Ovary (tissue), 10 donors: Measurements from ENCODE around the gene CEACAM16. TPM values are rescaled to one million over a fixed set of nuclear protein-coding genes. Genes with fewer than 3 reads are reported as not detected.

ENCODE experiments used
- DNase-seq, 5 donors: peaks; one replicate each; pipeline ENCODE4 v3.0.0-alpha.2; 2019 to 2020
- H3K27ac ChIP-seq, 2 donors: fragments of 200-600 bp; one replicate each; pipeline versions ENCODE4 v1.5.1 to v1.8.0; 2019 to 2022
- H3K27me3 ChIP-seq: fragments of 200-600 bp; one replicate; pipeline ENCODE4 v1.8.0; 2022
- H3K36me3 ChIP-seq: fragments of 200-600 bp; sonication (generic); one replicate; pipeline ENCODE4 v1.5.1; 2019
- H3K4me1 ChIP-seq: one replicate; pipeline ENCODE4 v1.8.1; 2013; ENCODE audit warnings: mild to moderate bottlenecking, moderate library complexity; ENCODE audit not compliant: insufficient read depth
- H3K4me3 ChIP-seq: fragments of 200-600 bp; sonication (generic); one replicate; pipeline ENCODE4 v1.5.1; 2017
- H3K9me3 ChIP-seq, 2 donors: fragments of 200-600 bp in 1 of 2; sonication (generic) in 1 of 2; one replicate each; pipeline versions ENCODE4 v1.5.1 to v1.8.1; 2013 to 2019; ENCODE audit warnings: mild to moderate bottlenecking in 1 of 2, moderate library complexity in 1 of 2
- EP300 ChIP-seq: sonication (generic); formaldehyde crosslinking; IDR thresholded peaks from one replicate; pipeline ENCODE4 v1.6.1; 2017; ENCODE audit warnings: antibody characterized with exemption
- POLR2A ChIP-seq: fragments of 450-650 bp; IDR thresholded peaks from one replicate; pipeline ENCODE4 v1.6.1; 2017; ENCODE audit warnings: antibody characterized with exemption, mild to moderate bottlenecking, moderate library complexity
- WGBS, 3 donors: extraction: QIAGEN DNeasy Blood & Tissue Kit in 1 of 3; methylation state at CpG; one replicate each; pipeline versions ENCODE4 v1.1.5 to v1.1.7; 2013 to 2017; 5-methylcytosine and 5-hydroxymethylcytosine counted together
- intact Hi-C, 4 donors: fragments of 100-400 bp; cut with DNase I; formaldehyde crosslinking; loops; one replicate each; pipeline versions ENCODE4 v1.11.0 to v1.15.1; 2022 to 2023
- long read RNA-seq, 3 donors: library from polyadenylated mRNA in 2 of 3; unstranded in 2 of 3; transcript quantifications; one replicate each; pipeline ENCODE4 v2.0.0 and lab custom pipeline, GENCODE V29; 2021 to 2026
- polyA plus RNA-seq, 2 donors: library from polyadenylated mRNA; stranded (reverse); fragments of 200-250 nt in 1 of 2; fragments of 350-450 nt in 1 of 2; fragmentation: Illumina TruSeq in 1 of 2; extraction: RNeasy Lipid Tissue Mini Kit (QIAGEN cat#74804) in 1 of 2; gene quantifications; one replicate each; pipeline ENCODE4 v1.2.3, GENCODE V29; 2013 to 2014
- total RNA-seq, 7 donors: library from RNA; depleted of rRNA in 2 of 7; stranded (reverse); fragments of >200 nt in 2 of 7; fragmentation: NEBNext Ultra II Directional in 3 of 7; extraction: Animal tissue kit (Norgen Biotek cat#: 25700) in 3 of 7; gene quantifications; one replicate each; pipeline versions ENCODE4 v1.1.0 to v1.2.4, GENCODE V29; 2016 to 2023
- TF ChIP-seq, protein P1 (sequence below), 3 donors: fragments of 450-650 bp in 2 of 3; fragments of 200-600 bp in 1 of 3; IDR thresholded peaks; one replicate each; pipeline versions ENCODE4 v1.5.1 to v1.8.0; 2016 to 2022; ENCODE audit warnings: antibody characterized with exemption in 3 of 3, mild to moderate bottlenecking in 1 of 3
- donor health status: DM: no; HTN: no; CAD: no; lungs with moderate emphysema.
- donor health status: DM: no; HTN: no; CAD: no.
- donor health status: Bipolar disorder and iron deficiency.
- donor health status: DM: yes; HTN: yes; CAD: no.
- donor health status: DM: no; HTN: no; CAD: no.
- donor health status: DM: yes; HTN: yes; CAD: no.

CEACAM16 gene
- total RNA-seq: not detected
- polyA plus RNA-seq: not detected
- long read RNA-seq, donor 1: 0 reads
- long read RNA-seq, donor 2: 0 reads
- long read RNA-seq, donor 3: 0 reads

GRCh38 chr19:44698492-44699201 is at the start of gene CEACAM16:
CEACAM16 (plus strand) TSS chr19:44699151; CDS start chr19:44701457, 2,306 bp downstream.
- no peaks in the 10 kb centered on the region for H3K36me3 ChIP-seq
- no peaks in the 10 kb centered on the region for H3K27me3 ChIP-seq
- no peaks in the 10 kb centered on the region for H3K4me1 ChIP-seq
- WGBS, 3 donors: 82 to 86% (median 83%) methylated on average over 13 of the region's 13 CpGs
- TF ChIP-seq, protein P1, sequence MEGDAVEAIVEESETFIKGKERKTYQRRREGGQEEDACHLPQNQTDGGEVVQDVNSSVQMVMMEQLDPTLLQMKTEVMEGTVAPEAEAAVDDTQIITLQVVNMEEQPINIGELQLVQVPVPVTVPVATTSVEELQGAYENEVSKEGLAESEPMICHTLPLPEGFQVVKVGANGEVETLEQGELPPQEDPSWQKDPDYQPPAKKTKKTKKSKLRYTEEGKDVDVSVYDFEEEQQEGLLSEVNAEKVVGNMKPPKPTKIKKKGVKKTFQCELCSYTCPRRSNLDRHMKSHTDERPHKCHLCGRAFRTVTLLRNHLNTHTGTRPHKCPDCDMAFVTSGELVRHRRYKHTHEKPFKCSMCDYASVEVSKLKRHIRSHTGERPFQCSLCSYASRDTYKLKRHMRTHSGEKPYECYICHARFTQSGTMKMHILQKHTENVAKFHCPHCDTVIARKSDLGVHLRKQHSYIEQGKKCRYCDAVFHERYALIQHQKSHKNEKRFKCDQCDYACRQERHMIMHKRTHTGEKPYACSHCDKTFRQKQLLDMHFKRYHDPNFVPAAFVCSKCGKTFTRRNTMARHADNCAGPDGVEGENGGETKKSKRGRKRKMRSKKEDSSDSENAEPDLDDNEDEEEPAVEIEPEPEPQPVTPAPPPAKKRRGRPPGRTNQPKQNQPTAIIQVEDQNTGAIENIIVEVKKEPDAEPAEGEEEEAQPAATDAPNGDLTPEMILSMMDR (IDR thresholded peaks at IDR 0.05): no peak
- TF ChIP-seq EP300: no peak
- H3K27ac ChIP-seq: no peak within 1 kb of the TSS
- DNase-seq: no peak
- H3K9me3 ChIP-seq: no peaks in the 10 kb centered on the region
- H3K4me3 ChIP-seq: no peak within 1 kb of the TSS
- intact Hi-C loops: no loop called here

DNA sequence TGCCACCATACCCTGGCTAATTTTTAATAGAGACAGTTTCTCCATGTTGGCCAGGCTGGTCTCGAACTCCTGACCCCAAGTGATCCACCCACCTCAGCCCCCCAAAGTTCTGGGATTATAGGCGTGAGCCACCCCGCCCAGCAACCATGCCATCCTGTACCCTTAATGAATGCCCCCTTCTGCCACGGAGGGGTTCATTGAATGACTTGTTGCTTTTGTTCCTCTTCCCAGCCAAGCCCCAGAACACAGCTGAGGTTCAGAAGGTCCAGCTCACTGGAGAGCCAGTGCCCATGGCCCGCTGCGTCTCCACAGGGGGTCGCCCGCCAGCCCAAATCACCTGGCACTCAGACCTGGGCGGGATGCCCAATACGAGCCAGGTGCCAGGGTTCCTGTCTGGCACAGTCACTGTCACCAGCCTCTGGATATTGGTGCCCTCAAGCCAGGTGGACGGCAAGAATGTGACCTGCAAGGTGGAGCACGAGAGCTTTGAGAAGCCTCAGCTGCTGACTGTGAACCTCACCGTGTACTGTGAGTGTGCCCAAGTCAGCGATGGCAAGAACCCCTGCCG is 49.3 kb upstream of the CEACAM16 start:
- H3K4me3 ChIP-seq: no peak overlapping the region
- intact Hi-C loops: loop anchor here in 1 of 4 donors (10.0 kb wide), 1 partner anchor 75 kb away; no protein-coding TSS in a partner anchor
- H3K9me3 ChIP-seq: no peaks in the 10 kb centered on the region
- no peaks in the 10 kb centered on the region for H3K36me3 ChIP-seq
- TF ChIP-seq EP300 (no peak), POLR2A (no peak)
- TF ChIP-seq, protein P1 (IDR thresholded peaks at IDR 0.05): no peak
- no peak overlapping the region for H3K27ac ChIP-seq
- DNase-seq: no peak
- no peaks in the 10 kb centered on the region for H3K27me3 ChIP-seq
- WGBS, 3 donors: 92 to 94% (median 93%) methylated on average over 11 to 15 of the region's 15 CpGs
- H3K4me1 ChIP-seq: peaks cover 5% of the 10 kb centered on the region

DNA sequence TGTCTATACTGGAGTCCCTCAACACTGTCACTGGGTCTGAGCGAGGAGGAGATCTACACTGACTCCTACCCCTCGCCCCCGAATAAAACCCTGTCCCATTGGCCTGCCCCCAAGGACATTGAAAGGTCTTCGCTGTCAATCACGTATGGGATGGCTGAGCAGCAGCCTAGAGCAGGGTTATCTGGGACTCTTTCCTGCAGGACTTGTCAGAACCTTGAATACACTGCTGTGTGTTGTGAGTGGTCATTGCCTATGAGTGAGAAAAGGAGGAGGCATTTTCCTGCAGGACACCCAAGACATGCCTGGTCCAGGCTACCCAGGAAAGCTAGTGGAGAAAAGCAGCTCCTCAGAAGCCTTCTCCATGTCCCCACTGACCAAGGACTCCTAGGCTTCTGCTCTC is 45.6 kb upstream of the CEACAM16 start:
- Histone ChIP-seq H3K4me1 (peaks cover under 1% of the 10 kb centered on the region), H3K4me3 (no peak overlapping the region), H3K9me3 (no peaks in the 10 kb centered on the region), H3K27ac (no peak overlapping the region), H3K36me3 (no peaks in the 10 kb centered on the region), H3K27me3 (no peaks in the 10 kb centered on the region)
- 91 to 96% (median 95%) methylated on average over 5 of the region's 5 CpGs for WGBS, 3 donors
- DNase-seq: no peak
- TF ChIP-seq POLR2A (no peak), EP300 (no peak)
- TF ChIP-seq, protein P1 (IDR thresholded peaks at IDR 0.05): no peak
- intact Hi-C loops: loop anchor here in 1 of 4 donors (10.0 kb wide), 1 partner anchor 79 kb away; no protein-coding TSS in a partner anchor

DNA sequence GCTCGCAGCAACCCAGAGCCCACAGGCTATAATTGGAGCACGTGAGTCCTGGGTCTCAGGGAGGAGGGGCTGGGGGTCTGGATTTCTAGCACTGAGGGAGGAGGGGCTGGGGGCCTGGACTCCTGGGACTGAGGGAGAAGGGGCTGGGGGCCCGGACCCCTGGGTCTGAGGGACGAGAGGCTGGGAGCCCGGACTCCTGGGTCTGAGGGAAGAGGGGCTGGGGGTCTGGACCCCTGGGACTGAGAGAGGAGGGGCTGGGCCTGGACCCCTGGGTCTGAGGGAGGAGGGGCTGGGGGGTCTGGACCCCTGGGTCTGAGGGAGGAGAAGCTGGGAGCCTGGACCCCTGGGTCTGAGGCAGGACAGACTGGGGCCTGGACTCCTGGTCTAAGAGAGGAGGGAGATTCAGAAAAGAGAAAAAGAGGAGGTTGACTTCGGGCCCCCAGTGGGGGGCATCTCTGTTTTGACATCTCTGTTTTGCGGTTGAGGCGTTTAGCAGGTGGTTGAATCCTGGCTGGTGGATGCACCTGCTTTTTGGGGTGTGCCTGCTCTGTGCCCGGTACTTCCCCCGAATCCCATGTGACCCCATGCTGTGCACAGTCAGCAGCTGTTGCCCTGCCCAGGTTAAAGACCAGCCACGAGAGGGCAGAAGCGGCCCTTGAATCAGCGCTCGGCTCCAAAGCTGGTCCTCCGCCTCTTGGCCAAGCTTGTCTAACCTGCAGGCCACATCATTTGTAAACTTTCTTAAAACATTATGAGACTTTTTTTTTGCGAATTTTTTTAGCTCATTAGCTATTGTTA is 44.8 kb upstream of the CEACAM16 start:
- Histone ChIP-seq H3K9me3 (no peaks in the 10 kb centered on the region), H3K27me3 (no peaks in the 10 kb centered on the region), H3K4me1 (no peaks in the 10 kb centered on the region), H3K27ac (no peak overlapping the region), H3K4me3 (no peak overlapping the region), H3K36me3 (no peaks in the 10 kb centered on the region)
- peak; percentile 24 to 66 (median 47) for DNase-seq
- 69 to 70% (median 69%) methylated on average over 14 to 16 of the region's 16 CpGs for whole genome bisulfite sequencing, 3 donors
- intact Hi-C loops: loop anchor here in 1 of 4 donors (10.0 kb wide), 1 partner anchor 79 kb away; no protein-coding TSS in a partner anchor
- TF ChIP-seq POLR2A: no peak
- TF ChIP-seq, protein P1 (IDR thresholded peaks at IDR 0.05): peak in 1 of 3 donors; percentile 26
